IPS-18c (cell line): Measurements from ENCODE around the gene ZNF239.
A peak's percentile ranks its signal among the peaks of the same experiment; 100 is the strongest.
"Not testable (repeated sequence)": the region's sequence is repeated elsewhere in the genome, so short reads cannot be mapped to it uniquely, and the experiment has no call there.

Experiments used
- H3K4me3 ChIP-seq: 2 replicates; pipeline ENCODE4 v1.7.0; 2013; ENCODE audit warnings: low read depth, mild to moderate bottlenecking, low read length, moderate library complexity; ENCODE audit not compliant: insufficient read depth
- H3K9me3 ChIP-seq: one replicate; pipeline ENCODE4 v1.6.1; 2013; ENCODE audit warnings: mild to moderate bottlenecking, low read length, moderate library complexity; ENCODE audit not compliant: control insufficient read depth, insufficient read depth

The ZNF239 gene

DNA sequence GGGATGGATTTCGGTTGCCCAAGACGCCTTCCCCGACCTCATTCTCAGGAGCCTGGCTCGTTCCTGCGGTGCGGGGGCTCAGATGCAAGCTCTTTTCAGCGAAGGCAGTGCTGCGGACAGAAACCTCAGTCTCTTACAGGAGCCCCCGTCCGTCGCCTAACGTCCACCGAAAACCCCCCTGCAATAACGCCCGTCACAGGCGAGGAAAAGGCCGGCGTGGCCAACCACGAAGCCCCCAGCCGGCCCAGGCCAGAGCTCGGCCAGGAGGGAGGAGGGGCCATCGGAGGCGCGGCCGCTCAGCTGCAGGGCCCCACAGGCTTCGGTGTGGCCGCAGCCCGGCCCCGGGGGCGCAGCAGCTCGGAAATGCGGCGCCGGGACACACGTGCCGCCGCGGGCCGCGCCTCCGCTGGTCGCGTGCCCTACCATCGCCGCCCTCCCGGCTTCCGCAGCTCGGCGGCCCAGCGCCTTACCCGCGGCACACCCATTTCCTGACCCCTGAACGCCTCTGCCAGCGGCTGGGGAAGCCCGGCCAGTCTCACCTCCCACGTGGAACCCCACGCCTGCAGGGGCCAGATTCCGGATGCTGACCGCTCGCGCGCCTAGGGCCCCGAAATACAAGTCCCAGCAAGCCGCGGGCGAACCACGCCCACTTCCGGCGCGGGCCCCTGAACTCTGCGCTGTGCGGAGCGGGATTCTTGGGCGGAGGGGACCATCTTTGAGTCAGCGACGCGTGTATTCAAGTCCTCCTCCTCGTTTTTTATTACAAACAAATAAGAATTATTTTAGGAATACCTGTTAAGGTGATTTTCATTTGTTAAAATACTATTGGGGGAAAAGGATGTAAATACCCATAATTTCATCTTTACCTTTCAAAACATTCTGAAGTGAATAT, at the start of gene ZNF239:
Gene ZNF239, minus strand, starts transcription at position 616 of the 892 bp plus-strand sequence. CDS start 16,537 bp downstream, outside the sequence.
- Histone ChIP-seq H3K4me3 (peak within 1 kb of the TSS; percentile 61), H3K9me3 (peaks cover 2% of the 10 kb centered on the region)

DNA sequence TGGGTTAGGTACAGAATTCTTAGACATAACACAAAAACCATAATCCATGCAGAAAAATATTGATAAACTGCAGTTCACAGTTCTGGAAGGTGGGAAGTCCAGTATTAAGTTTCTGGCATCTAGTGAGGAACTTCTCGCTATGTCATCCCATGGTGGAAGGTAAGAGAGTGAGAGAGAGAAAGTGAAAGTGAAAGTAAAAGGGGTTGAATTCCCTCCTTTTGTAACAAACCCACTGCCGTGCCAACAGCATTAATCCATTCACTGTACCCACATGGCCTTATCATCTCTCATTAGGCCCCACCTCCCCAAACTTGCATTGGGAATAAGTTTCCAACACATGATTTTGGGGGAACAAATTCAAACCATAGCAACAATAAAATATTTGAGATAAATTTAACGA, 48.9 kb upstream of the ZNF239 start:
- no peak overlapping the region for H3K4me3 ChIP-seq
- no peaks in the 10 kb centered on the region for H3K9me3 ChIP-seq

DNA sequence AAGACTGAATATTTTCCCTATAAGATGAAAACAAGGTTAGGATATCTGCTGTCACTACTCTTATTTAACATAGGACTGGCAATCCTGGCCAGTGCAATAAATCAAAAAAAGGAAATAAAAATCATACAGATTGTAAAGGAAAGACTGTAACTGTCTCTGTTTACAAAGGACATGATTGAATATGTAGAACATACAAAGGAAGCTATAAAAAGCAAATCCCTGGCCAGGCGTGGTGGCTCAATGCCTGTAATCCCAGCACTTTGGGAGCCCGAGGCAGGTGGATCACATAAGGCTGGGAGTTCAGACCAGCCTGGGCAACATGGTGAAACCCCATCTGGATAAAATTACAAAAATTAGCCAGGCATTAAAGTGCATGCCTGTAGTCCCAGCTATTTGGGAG, 47.6 kb upstream of the ZNF239 start:
- H3K9me3 ChIP-seq, result peaks cover 6% of the 10 kb centered on the region
- H3K4me3 ChIP-seq, result no peak overlapping the region

DNA sequence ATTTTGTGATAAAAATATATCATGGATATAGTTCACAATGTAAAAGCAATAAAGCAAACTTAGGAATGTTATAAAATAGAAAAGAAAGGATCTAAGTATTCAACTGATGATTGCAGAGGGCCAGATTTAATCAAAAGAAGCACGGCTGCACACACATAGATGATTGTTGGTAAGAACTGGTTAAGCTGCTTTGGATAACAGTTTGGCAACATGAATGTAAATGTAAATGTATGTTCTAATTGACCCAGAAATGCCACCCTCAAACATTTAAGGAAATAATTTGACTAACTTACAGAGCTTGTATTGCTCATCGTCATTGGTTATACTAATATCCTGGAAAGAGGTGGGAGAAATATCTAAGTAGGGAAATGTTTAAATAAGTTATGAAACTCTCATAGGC, 45.0 kb upstream of the ZNF239 start:
- H3K4me3 ChIP-seq, result no peak overlapping the region
- peaks cover 6% of the 10 kb centered on the region for H3K9me3 ChIP-seq

DNA sequence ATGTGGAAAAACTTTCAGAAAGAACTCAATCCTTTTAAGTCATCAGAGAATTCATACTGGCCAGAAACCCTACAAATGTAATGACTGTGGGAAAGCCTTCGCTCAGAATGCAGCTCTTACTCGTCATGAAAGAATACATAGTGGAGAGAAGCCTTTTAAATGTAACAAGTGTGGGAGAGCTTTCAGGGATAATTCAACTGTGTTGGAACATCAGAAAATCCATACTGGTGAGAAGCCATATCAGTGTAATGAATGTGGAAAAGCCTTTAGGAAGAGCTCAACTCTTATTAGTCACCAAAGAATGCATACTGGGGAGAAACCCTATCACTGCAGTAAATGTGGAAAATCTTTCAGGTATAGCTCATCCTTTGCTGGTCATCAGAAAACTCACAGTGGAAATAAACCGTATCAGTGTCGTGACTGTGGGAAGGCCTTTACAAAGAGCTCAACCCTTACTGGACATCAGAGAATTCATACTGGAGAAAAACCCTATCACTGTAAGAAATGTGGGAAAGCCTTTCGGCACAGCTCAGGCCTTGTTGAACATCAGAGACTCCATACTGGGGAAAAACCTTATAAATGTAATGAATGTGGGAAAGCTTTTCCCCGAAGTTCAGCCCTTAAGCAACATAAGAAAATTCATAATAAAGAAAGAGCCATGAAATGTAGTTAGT, 42.4 kb upstream of the ZNF239 start:
- H3K9me3 ChIP-seq, result peaks cover 9% of the 10 kb centered on the region

DNA sequence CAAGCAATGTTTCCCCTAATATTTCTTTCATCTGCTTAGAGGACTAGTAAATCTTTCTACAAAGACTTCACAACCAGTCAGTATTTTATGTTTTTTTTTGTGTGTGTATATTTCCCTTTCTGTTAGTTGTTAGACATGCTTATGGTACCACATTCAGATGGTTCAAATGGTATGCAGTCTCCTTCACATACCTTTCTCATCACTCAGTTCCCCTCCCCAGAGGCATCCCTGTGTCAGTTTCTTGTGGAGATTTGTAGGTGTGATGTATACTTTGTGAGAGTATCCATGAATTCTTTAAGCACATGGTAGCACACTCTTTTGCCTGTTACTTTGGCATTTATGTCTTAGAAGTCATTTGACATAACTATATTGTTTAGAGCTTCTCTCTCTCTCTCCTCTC, 36.2 kb upstream of the ZNF239 start:
- no peak overlapping the region for H3K4me3 ChIP-seq
- H3K9me3 ChIP-seq, result peaks cover 2% of the 10 kb centered on the region

More for the DNA sequence above, 42.4 kb upstream of the ZNF239 start:
- H3K4me3 ChIP-seq, result no peak overlapping the region

DNA sequence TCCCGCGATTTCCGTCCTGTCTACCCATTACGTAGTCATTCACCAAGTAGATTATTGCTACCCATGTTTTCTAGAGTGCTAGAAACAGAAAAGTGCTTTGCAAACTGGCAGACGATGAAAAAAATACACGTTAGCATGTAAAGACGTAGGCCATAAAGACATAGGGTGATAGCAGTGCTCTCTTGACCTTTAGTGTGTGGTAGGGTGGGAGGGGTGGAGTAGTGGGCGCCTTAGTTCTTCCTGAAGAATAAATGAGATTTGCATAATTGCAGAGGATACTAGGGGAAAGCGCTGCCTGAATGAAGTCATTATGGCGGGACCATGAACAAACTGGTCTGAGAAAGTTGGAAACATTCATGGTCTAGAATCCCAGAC, 32.8 kb upstream of the ZNF239 start:
- Histone ChIP-seq H3K9me3 (no peaks in the 10 kb centered on the region), H3K4me3 (peak overlapping the region; percentile 74)

DNA sequence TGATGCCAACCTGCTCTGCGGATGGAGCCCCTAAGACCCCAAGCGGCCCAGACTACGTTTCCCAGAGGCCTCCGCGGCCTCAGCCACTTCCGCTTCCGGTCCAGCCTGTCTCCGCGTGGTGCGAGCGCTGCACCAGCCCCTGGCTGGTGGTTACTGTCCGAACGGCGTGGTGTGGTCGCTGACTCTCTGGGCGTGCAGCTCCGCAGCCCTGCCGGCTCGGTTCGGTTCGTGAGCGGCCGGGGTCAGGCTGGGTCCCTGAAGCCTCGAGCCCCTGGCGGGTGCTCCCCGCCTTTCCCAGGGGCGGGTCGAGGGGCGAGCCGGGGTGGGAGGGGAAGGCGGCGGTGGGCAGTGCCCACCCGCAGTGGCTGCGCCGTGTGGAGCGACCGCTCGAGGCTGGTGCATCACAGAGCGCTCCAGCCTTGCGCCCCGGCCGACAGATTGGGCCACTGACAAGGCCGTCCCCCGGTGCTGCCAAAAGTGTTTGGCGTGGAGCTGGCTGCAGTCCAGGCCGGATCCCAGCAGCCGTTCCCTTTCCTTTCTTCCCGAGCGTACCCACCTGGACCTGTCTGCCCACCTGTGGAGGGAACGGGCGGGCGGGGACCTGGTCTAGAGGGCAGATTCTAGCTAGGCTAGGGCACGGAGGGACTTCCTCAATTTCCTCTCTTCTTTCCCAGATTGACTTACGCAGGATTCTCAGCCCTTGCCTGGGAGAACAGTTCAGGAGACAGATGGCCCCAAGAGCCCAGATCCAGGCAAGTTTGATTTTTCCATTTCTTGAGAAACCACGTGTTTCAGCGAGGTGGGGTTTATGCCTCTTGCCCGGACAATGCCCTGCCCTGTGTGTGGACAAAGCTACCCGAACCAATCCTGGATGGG, 32.1 kb upstream of the ZNF239 start, which contains the start of gene ZNF485:
Gene ZNF485, plus strand, starts transcription at position 116 of the 876 bp plus-strand sequence. Its CDS starts 613 bp downstream, at position 729.
- Histone ChIP-seq H3K4me3 (peak within 1 kb of the TSS; percentile 74), H3K9me3 (no peaks in the 10 kb centered on the region)

DNA sequence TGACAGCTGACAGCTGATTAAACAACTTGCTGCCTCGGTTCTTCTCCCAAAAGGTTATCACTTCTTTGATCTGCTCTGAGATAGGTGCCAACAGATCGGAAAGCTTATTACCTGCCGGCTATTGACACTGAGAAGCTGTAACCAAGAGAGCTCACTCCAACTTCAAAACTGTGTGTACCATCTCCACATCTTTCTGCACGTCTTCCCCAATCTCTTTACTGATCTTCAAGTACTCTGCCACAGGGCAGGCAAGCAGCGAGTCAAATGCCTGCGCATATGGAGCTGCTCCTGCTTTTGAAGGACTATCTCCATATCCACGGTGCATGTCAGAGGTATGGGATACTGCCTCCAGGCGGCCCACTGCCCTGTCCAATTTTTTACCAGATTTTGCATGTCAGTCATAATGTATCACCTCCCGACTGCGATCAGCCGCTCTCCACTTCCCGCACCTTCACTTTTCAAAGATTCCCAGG, 31.5 kb upstream of the ZNF239 start:
- Histone ChIP-seq H3K4me3 (no peak overlapping the region), H3K9me3 (peaks cover 4% of the 10 kb centered on the region)

DNA sequence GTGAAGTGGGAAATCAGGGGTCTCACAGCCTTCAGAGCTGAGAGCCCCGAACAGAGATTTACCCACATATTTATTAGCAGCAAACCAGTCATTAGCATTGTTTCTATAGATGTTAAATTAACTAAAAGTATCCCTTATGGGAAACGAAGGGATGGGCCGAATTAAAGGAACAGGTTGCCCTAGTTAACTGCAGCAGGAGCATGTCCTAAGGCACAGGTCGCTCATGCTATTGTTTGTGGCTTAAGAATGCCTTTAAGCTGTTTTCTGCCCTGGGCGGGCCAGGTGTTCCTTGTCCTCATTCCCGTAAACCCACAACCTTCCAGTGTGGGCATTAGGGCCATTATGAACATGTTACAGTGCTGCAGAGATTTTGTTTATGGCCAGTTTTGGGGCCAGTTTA, 27.2 kb upstream of the ZNF239 start:
- H3K9me3 ChIP-seq, H3K4me3 ChIP-seq: not testable (repeated sequence)

DNA sequence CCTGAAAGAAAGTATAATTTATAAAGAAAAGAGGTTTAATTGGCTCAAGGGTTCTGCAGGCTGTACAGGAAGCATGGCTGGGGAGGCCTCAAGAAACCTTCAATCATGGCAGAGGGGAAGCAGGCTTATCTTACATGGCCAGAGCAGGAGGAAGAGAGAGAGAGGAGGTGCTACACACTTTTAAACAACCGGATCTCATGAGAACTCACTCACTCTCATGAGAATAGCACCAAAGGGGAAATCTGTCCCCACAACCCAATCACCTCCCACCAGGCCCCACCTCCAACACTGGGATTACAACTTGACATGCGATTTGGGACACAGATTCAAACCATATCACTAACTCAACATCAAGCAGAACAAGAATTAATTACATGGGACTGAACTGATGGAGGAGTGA, 24.9 kb upstream of the ZNF239 start:
- H3K4me3 ChIP-seq, result no peak overlapping the region
- H3K9me3 ChIP-seq, result peaks cover 4% of the 10 kb centered on the region

DNA sequence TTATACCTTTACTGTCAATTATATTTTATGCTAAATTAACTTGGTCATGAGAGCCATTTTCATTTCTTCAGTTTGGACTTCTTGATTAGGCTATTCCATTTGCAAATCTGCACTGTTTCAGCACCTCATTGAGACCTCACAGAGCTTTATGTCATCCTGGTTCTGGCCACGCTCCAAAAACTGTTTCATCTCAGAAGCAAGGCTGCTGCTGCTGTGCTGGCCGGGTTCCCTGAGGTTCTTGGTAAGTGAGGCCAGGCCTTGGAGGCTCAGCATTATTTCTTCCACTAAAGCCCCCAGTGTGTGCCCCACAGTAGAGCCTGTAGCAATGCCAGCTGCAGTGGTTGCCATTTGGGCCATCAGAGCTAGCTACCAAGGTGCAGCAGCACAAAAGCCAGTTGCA, 24.0 kb upstream of the ZNF239 start:
- Histone ChIP-seq H3K9me3 (peaks cover 4% of the 10 kb centered on the region), H3K4me3 (no peak overlapping the region)

DNA sequence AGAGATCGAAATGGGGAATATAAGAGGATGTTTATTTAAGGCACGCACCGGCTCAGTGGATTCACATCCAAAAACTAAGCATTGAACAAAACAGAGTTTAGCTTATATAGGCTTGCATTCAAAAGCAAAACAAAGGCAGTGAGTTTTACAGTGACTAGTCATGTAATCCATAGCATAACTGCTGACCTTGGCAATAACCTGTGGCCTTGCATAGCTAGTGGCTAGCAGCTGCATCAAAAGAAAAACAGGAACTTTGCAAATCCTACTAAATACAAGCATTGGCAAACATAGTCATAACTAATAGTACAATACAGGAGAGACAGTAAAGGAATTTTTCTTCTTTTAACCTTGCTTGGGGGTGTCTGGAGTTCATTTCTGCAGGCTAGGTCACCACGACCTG, 22.1 kb upstream of the ZNF239 start:
- Histone ChIP-seq H3K9me3 (peaks cover 11% of the 10 kb centered on the region), H3K4me3 (no peak overlapping the region)

DNA sequence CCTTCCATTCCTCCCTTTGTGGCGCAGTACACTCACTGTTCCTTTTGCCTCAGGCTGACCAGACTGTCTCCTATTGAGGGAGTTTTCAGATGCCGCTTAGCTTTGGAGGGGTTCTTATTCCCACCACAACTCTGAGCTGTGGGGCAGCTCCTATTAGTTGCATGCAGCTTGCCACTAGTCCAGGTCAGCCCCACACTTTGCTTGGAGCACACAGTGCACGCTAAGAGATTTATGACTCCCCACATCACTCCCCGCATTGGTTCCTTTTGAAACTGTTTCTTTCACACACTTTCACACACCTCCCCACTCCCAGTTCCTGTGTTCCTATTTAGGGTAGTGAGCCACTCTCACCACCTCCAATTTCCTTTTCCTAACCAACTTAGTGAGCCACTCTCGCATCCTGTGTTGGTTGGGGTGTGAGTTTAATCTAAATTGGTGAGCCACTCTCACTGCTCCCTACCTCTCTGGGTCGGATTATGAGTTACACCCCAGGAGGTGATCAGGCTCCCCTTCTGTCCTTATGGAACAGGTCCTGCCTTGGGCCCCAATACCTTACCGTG, 21.4 kb upstream of the ZNF239 start:
- H3K4me3 ChIP-seq, result no peak overlapping the region
- peaks cover 10% of the 10 kb centered on the region for H3K9me3 ChIP-seq

DNA sequence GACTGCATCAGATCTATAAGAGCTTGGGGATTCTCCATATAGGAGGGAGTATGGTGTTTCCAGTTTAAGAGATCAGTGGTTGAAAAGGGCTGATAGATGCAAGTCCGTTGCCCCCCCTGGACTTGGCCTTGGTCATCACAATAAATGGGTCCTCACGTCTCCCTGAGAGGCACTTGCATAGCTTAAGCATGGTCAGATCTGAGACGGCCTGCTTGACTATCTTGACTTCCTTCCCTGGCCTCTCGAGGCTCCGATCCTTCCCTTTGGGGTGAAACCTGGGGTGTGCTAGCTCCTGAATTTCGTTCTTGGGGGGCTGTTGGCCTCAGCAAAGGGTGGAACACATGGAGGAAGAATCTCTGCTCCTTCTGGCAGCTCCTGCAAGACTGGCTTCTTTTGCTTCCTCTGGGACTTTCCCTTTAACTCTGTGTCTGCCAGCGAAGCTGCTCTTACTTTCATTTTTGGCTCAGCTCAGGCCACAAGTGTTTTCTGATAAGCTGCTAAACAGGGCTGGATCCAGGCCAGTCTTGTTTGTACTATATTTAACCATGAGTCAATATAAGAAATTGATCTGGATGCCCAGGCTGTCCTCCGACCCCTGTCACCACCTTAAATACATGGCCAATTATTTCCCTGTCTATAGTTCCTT, 20.7 kb upstream of the ZNF239 start:
- H3K4me3 ChIP-seq, result no peak overlapping the region

DNA sequence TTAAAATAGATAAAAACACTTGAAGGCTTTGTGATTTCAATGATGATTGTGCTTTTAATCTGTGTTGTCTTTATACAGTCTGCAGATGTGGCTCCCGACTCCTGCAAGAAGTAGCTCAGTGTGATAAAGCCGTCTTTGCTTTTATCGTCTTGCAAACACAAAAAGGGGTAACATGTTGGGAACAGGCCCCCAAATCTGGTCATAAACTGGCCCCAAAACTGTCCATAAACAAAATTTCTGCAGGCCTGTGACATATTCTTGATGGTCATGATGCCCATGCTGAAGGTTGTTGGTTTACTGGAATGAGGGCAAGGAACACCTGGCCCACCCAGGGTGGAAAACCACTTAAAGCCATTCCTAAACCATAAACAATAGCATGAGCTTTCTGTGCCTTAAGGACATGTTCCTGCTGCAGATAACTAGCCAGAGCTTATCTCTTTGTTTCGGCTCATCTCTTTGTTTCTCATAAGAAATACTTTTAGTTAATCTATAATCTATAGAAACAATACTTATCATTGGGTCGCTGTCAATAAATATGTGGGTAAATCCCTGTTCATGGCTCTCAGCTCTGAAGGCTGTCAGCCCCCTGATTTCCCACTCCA, 17.0 kb upstream of the ZNF239 start:
- no peak overlapping the region for H3K4me3 ChIP-seq
- peaks cover 10% of the 10 kb centered on the region for H3K9me3 ChIP-seq

More for the DNA sequence above, 20.7 kb upstream of the ZNF239 start:
- H3K9me3 ChIP-seq, result peaks cover 10% of the 10 kb centered on the region
